ENCODE measurements around the gene ITIH6.
"Not testable (repeated sequence)": the region's sequence is repeated elsewhere in the genome, so short reads cannot be mapped to it uniquely, and the experiment has no call there.

Gene ITIH6, protein sequence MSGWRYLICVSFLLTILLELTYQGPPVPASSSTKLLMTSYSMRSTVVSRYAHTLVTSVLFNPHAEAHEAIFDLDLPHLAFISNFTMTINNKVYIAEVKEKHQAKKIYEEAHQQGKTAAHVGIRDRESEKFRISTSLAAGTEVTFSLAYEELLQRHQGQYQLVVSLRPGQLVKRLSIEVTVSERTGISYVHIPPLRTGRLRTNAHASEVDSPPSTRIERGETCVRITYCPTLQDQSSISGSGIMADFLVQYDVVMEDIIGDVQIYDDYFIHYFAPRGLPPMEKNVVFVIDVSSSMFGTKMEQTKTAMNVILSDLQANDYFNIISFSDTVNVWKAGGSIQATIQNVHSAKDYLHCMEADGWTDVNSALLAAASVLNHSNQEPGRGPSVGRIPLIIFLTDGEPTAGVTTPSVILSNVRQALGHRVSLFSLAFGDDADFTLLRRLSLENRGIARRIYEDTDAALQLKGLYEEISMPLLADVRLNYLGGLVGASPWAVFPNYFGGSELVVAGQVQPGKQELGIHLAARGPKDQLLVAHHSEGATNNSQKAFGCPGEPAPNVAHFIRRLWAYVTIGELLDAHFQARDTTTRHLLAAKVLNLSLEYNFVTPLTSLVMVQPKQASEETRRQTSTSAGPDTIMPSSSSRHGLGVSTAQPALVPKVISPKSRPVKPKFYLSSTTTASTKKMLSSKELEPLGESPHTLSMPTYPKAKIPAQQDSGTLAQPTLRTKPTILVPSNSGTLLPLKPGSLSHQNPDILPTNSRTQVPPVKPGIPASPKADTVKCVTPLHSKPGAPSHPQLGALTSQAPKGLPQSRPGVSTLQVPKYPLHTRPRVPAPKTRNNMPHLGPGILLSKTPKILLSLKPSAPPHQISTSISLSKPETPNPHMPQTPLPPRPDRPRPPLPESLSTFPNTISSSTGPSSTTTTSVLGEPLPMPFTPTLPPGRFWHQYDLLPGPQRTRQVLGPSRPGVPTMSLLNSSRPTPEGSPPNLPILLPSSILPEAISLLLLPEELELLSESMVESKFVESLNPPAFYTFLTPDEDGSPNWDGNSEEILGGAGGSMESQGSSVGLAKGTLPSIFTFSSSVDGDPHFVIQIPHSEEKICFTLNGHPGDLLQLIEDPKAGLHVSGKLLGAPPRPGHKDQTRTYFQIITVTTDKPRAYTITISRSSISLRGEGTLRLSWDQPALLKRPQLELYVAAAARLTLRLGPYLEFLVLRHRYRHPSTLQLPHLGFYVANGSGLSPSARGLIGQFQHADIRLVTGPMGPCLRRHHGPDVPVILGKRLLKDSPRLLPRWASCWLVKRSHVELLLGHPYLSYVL

DNA sequence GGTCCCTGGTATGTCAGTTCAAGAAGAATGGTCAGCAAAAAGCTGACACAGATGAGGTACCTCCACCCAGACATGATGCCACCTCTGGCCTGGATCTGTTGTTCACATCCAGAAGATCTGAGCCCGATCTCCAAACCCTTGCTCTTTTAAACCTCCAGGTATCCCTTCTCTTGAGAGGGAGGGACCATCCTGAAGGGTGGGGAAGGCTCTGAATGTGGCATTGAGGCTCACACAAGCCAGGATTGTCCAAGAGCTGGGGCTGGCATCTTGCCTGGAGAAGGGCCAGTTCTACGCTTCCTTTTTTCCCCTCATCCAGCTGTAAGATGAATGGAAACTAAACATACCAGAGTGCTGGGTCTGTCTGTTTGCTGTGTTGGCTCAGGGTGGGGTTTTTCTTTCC, at the start of gene ITIH6:
ITIH6 (minus strand) TSS at position 119 of the 400 bp plus-strand sequence; CDS start at position 74, 45 bp downstream.
- Mint-ChIP-seq H3K4me3 (no peak within 1 kb of the TSS), H3K36me3 (no peaks in the 10 kb centered on the region), H3K9me3 (no peaks in the 10 kb centered on the region), H3K27ac (no peak within 1 kb of the TSS), H3K27me3 (peaks cover 10% of the 10 kb centered on the region), H3K4me1 (no peaks in the 10 kb centered on the region)
- CTCF ChIA-PET, result no interaction called here
- no peak for DNase-seq

DNA sequence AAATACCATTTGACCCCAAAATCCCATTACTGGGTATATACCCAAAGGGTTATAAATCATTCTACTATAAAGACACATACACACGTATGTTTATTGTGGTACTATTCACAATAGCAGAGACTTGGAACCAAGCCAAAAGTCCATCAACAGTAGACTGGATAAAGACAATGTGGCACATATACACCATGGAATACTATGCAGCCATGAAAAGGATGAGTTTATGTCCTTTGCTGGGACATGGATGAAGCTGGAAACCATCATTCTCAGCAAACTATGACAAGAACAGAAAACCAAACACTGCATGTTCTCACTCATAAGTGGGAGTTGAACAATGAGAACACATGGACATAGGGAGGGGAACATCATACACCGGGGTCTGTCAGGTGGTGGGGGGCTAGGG, 49.6 kb upstream of the ITIH6 start:
- DNase-seq, H3K4me3 Mint-ChIP-seq, CTCF ChIA-PET, H3K4me1 Mint-ChIP-seq, H3K36me3 Mint-ChIP-seq, H3K9me3 Mint-ChIP-seq, H3K27ac Mint-ChIP-seq, H3K27me3 Mint-ChIP-seq: not testable (repeated sequence)

DNA sequence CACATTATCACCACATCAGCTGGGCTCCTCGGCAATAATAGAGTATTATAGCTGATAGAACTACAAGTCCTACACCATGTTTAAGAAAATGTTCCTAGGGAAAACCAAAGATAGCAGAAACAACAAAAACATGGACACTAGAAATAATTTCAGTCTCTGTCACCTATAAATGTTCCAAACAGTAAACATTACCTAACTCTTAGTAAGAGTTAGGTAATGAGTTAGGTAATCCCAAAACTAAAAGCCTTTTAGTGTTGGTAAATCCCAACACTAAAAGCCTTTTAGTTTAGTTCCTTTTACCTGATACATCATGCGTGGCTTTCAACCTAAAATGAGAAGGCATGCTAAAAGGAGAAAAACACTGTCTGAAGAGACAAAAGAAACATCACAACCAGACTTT, 45.0 kb upstream of the ITIH6 start:
- Mint-ChIP-seq H3K9me3 (no peaks in the 10 kb centered on the region), H3K4me3 (no peak overlapping the region), H3K4me1 (no peaks in the 10 kb centered on the region), H3K27me3 (no peaks in the 10 kb centered on the region), H3K36me3 (no peaks in the 10 kb centered on the region), H3K27ac (no peak overlapping the region)
- CTCF ChIA-PET, result no interaction called here
- DNase-seq, result no peak

DNA sequence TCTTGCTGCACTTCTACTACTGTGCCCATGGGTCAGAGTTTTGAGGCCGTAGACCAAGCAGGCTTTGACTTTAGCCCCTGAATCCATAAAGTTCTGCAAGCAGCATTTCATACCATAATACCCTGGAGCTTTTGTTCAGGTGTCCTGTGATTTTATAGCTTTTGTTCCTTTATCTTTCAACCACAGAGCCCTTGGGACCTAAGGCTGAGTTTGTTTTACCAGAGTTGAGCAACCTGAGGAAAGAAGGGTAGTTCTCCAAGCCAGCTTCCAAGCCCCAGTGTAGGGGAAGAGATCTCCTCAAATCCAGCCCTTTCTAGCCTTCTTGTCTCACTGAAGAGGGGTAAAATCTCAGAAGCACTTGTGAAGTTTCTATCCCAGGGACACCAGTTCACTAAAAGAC, 44.6 kb upstream of the ITIH6 start:
- H3K27me3 Mint-ChIP-seq, result no peaks in the 10 kb centered on the region
- no peak overlapping the region for H3K4me3 Mint-ChIP-seq
- no peak overlapping the region for H3K27ac Mint-ChIP-seq
- H3K36me3 Mint-ChIP-seq, result no peaks in the 10 kb centered on the region
- H3K9me3 Mint-ChIP-seq, result no peaks in the 10 kb centered on the region
- CTCF ChIA-PET, result no interaction called here
- no peak for DNase-seq
- no peaks in the 10 kb centered on the region for H3K4me1 Mint-ChIP-seq

DNA sequence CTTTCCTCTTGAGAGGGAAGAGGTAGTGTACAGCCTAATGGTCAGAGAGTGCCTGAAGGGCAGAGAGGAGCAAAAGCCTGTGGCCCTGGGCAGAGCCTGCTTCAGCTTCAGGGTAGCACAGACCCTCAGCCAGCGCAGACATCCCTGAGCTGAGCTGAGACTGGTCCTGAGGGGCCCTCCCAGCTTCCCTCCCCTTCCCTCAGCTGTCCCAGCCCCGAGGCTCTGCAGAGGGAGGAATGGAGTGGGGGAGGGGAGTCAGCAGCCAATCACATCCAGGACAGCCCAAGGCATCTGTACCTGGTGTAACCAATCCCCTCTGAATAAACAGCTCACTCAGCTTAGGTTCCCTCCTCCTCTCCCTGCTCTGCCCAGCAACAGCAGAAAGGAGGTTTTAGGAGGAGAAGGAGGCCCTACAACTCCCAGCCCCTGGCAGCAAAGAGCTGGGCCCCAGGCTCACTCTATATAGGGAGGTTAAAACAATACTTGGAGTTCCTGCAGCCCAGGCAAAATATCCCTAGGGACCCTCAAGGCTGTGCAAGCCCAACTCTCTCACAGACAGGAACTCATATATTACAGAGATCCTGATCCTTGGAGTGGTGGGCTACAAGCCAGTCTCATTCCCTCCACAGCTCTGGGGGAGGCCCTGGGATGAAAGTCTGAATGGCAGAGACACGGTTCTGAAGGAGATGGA, 43.3 kb upstream of the ITIH6 start:
- H3K4me1 Mint-ChIP-seq, H3K9me3 Mint-ChIP-seq, H3K4me3 Mint-ChIP-seq, DNase-seq, H3K36me3 Mint-ChIP-seq, H3K27ac Mint-ChIP-seq, H3K27me3 Mint-ChIP-seq, CTCF ChIA-PET: not testable (repeated sequence)

DNA sequence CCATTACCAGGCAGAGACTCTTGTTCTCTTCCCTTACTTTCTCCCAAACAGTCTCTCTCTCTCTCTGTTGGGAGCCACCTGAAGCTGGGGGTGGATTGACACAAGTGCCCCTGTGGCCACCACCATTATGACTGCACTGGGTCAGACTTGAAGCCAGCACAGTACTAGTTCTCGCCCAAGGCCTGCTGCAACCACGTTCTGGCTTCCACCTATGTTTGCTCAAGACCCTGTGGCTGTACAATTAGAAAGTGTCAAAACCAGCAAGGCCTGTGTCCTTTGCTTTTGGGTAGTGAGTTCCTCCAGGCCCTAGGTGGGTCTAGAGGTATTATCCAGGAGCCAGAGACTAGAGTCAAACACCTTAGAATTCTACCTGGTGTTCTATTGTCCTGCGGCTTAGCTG, 40.5 kb upstream of the ITIH6 start:
- CTCF ChIA-PET, result no interaction called here
- H3K27ac Mint-ChIP-seq, result no peak overlapping the region

DNA sequence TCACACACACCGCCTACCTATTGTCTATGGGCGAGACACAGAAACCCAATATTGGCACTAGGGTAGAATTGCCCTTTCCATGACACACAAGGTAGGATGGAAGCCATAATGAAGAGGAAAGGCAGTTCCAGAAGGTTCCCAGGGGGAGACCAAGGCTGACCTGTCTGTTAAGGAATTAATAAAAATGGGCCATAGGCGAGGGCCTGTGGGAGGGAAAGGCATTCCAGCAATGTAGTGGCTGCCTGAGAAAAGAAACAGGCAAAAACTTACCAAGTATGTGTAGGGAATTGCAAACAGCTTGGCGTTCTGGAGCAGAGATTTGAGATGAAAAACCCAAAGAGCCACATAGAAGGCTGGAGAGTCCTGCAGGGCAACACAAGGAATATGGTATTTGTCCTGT, 28.5 kb upstream of the ITIH6 start:
- H3K36me3 Mint-ChIP-seq, result no peaks in the 10 kb centered on the region
- CTCF ChIA-PET, result no interaction called here
- DNase-seq, result no peak
- no peaks in the 10 kb centered on the region for H3K9me3 Mint-ChIP-seq
- H3K4me3 Mint-ChIP-seq, result no peak overlapping the region
- H3K4me1 Mint-ChIP-seq, result no peaks in the 10 kb centered on the region
- H3K27ac Mint-ChIP-seq, result no peak overlapping the region
- H3K27me3 Mint-ChIP-seq, result peaks cover 5% of the 10 kb centered on the region

More for the DNA sequence above, 40.5 kb upstream of the ITIH6 start:
- no peaks in the 10 kb centered on the region for H3K4me1 Mint-ChIP-seq
- H3K4me3 Mint-ChIP-seq, result no peak overlapping the region
- no peaks in the 10 kb centered on the region for H3K36me3 Mint-ChIP-seq
- H3K9me3 Mint-ChIP-seq, result no peaks in the 10 kb centered on the region
- H3K27me3 Mint-ChIP-seq, result no peaks in the 10 kb centered on the region
- DNase-seq, result no peak

DNA sequence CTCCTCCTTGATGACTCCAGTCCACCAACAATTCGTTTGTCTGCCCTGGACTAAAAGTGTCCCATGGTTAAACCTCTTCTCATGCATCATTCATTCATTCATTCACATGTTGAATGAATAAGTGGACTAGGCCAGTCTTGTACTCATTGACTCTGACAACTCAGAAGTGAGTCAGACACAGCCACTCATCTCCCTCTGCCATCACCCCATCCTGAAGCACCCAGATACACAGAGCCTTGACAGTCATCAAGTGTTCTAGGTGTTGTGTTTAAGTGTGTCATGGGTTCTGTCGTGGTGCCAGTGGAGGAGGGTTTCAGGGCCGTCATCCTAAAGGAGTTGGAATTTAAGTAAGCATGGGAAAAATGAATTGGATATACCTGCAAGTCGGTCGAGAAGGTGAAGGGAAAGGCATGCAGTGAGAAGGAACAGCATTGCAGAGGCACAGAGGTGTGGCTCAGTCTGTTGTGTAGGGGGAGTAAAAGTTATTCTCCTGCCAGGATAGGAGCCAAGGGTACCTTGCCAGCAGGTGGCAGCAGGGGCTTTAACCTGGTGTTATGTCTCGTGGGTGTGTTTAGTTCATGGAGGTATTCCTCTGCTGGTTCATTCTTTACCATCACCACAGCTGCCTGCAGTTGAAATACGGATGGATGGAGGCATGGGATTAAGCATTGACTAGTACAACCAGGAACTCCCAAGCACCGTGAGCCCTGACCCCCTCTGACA, 27.8 kb upstream of the ITIH6 start:
- Mint-ChIP-seq H3K9me3 (no peaks in the 10 kb centered on the region), H3K4me3 (no peak overlapping the region), H3K27ac (no peak overlapping the region), H3K4me1 (no peaks in the 10 kb centered on the region), H3K36me3 (no peaks in the 10 kb centered on the region), H3K27me3 (peaks cover 5% of the 10 kb centered on the region)
- CTCF ChIA-PET, result no interaction called here
- DNase-seq, result peak; percentile 39

DNA sequence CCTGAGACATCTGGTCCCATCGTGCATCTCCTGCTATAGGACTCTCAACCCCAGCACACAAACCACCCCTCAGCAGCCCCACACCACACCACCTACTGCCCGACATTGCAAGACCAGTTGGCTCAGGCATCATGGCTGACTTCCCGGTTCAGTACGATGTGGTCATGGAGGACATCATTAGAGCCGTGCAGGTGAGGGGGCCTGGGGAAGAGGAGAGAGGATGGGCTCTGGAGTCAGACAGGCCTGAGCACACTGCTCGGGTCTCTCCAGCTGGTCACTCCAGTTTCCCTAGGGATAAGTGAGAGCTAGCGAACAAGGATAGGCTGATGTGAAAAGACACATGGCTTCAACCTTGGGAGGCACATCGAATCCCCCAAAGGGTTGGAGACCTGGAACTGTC, 26.7 kb upstream of the ITIH6 start:
- Mint-ChIP-seq H3K9me3 (no peaks in the 10 kb centered on the region), H3K4me3 (no peak overlapping the region), H3K36me3 (no peaks in the 10 kb centered on the region), H3K4me1 (no peaks in the 10 kb centered on the region), H3K27me3 (peaks cover 5% of the 10 kb centered on the region), H3K27ac (no peak overlapping the region)
- no peak for DNase-seq
- CTCF ChIA-PET, result no interaction called here

DNA sequence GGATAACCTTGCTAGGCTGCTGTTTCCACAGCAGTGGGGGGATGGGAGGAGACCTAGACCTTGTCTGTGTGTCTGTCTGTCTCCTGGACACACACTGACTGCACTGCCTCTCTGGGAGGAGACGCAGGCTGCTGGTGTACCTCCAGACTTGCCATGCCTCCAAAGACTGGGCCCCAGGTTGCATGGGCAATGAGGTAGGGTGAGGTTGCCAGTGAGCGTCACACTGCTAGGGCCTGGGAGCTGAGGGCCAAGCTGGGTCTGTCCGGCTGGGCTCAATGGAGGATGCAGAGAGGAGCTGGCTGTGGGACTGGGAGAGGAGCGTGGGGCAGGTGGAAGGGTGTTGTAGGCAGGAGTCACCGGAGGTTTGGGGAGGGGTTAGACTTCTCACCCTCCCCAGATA, 26.1 kb upstream of the ITIH6 start:
- no peak for DNase-seq
- H3K27ac Mint-ChIP-seq, result no peak overlapping the region
- CTCF ChIA-PET, result no interaction called here
- H3K4me1 Mint-ChIP-seq, result no peaks in the 10 kb centered on the region
- H3K9me3 Mint-ChIP-seq, result no peaks in the 10 kb centered on the region
- H3K36me3 Mint-ChIP-seq, result no peaks in the 10 kb centered on the region
- peaks cover 5% of the 10 kb centered on the region for H3K27me3 Mint-ChIP-seq
- H3K4me3 Mint-ChIP-seq, result no peak overlapping the region

DNA sequence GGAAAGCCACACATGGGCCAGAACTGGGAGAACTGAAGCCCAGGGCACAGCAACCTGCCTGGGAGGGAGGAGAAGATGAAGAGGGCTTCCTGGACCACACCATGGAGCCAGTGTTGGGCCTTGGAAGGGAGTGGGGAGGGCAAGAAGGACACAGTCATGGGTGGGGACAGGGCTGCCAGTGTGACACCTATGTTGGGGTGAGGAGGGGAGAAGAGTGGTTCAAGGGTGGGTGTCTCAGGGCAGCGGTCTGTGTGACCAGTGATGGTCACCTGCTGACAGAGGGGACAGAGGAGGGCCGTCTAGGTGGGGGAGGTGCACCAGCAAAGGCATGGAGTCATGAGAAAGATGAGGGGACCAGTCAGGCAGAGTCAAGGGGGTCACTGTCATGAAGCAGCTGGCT, 23.3 kb upstream of the ITIH6 start:
- DNase-seq, result no peak
- Mint-ChIP-seq H3K4me1 (peaks cover 4% of the 10 kb centered on the region), H3K36me3 (peaks cover 2% of the 10 kb centered on the region), H3K27ac (no peak overlapping the region), H3K4me3 (no peak overlapping the region), H3K9me3 (no peaks in the 10 kb centered on the region), H3K27me3 (no peaks in the 10 kb centered on the region)
- CTCF ChIA-PET, result no interaction called here

DNA sequence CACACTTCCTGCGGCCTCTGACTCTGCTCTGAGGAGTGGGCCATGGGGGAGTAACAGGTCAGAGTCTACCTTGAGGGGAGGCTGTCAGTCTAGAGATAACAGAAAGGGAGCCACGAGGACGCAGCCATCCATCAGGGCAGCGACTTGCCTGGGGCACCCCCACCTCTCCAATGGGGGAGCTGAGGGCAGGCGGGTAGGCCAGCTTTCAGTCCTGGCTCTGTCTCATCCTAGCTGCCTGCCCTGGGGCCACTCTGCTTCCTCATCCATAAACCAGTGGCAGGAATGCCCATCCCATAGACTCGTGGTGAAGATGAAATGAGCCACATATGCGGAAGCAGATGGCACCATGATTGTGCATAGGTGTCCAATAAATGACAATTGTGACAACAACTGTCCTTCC, 22.7 kb upstream of the ITIH6 start:
- DNase-seq, result no peak
- Mint-ChIP-seq H3K27ac (no peak overlapping the region), H3K36me3 (peaks cover 7% of the 10 kb centered on the region), H3K27me3 (no peaks in the 10 kb centered on the region), H3K9me3 (no peaks in the 10 kb centered on the region), H3K4me3 (no peak overlapping the region), H3K4me1 (peaks cover 4% of the 10 kb centered on the region)
- CTCF ChIA-PET, result no interaction called here

DNA sequence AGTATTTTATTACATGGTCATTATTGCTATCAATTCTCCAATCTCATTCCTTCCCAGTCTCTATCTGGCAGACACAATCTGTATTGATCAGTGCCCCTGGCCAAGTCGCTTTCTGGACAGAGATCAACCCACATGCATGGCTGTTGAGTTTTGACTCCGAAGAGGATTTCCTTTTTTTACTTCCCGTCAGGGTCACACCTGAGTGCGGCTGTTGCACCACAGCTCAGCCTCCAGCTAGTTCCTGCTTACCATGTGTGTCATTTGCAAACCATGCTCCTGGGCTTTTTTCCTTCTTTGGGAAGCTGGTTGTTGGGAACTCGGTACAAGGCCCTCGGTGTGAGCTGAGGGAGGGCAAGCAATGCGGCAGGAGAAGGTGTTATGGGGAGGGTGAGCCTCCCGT, 21.1 kb upstream of the ITIH6 start:
- Mint-ChIP-seq H3K27ac (no peak overlapping the region), H3K27me3 (no peaks in the 10 kb centered on the region), H3K9me3 (no peaks in the 10 kb centered on the region), H3K4me3 (no peak overlapping the region), H3K36me3 (peaks cover 10% of the 10 kb centered on the region), H3K4me1 (peaks cover 4% of the 10 kb centered on the region)
- DNase-seq, result no peak
- CTCF ChIA-PET, result no interaction called here
